GM21526 (cell line): ENCODE results near the gene PGGT1B.
"Not testable (repeated sequence)": the region's sequence is repeated elsewhere in the genome, so short reads cannot be mapped to it uniquely, and the experiment has no call there.

Experiments
- ATAC-seq: cut with Tn5 transposase; IDR thresholded peaks from one replicate; pipeline ENCODE4 v1.9.1; 2021; ENCODE audit warnings: moderate library complexity; ENCODE audit not compliant: unreplicated experiment, low FRiP score

The PGGT1B gene

GRCh38 chr5:115262011-115262320 lies 711 bp downstream of the PGGT1B start:
- ATAC-seq = peak; percentile 51

GRCh38 chr5:115260248-115260647 lies 2.4 kb downstream of the PGGT1B start:
- ATAC-seq = no peak

- no peak for ATAC-seq
Measured at GRCh38 chr5:115257981-115258380, 4.7 kb downstream of the PGGT1B start.

- not testable (repeated sequence) for ATAC-seq
Measured at GRCh38 chr5:115249379-115249778, 13.3 kb downstream of the PGGT1B start.

- peak; percentile 74 for ATAC-seq
Measured at GRCh38 chr5:115246361-115246991, 16.2 kb downstream of the PGGT1B start.

DNA sequence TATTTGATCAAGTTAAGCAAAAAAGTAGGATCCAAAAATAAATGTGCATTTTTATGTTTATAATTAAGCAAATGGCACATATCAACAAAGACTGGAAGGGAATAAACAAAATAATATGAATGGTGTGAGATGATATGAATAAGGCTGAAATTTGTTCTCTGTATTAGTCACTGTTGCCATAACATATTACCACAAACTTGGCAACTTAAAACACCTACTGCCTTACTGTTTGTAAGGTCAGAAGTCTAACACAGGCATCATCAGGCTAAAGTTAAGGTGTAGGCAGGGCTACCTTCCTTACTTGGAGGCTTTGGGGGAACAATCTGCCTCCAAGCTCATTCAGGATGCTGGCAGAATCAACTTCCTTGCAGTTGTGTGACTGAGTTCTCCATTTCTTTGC lies 19.3 kb downstream of the PGGT1B start:
- no peak for ATAC-seq

DNA sequence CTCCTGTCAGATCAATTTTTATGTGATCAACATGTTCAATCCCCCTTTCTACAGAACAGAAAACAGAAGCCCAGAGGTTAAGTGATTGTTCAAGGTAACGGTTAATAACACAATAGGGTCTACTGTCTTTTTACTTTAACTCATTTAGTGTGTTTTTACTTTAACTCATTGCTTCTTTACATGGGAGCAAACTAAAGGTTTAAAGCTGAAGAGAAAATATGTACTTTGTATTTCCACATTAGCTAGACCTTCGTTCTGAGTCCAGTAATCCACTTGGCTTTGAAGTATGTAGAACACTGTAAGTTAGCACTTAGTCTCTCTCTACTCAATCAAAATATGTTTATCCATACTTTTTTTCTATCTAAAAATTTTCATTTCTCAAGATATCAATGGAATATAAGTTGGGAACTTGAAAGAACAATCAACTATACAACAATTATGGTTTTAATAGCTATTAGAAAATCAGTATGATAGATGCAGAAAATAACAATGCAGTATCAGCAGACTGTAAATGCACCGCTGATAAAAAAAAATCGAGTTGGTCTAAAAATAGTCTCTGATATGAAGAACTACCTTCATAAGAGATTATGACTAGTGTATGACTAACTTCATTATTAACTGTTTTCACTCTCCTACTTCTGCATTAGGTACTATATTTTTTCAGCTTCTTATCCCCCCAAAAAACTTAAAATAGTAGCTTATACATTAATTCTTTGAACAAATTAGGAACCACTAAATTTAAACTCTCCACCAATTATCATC lies 20.6 kb downstream of the PGGT1B start:
- no peak for ATAC-seq

- ATAC-seq = no peak
Measured at GRCh38 chr5:115237066-115237465, 25.6 kb downstream of the PGGT1B start.

DNA sequence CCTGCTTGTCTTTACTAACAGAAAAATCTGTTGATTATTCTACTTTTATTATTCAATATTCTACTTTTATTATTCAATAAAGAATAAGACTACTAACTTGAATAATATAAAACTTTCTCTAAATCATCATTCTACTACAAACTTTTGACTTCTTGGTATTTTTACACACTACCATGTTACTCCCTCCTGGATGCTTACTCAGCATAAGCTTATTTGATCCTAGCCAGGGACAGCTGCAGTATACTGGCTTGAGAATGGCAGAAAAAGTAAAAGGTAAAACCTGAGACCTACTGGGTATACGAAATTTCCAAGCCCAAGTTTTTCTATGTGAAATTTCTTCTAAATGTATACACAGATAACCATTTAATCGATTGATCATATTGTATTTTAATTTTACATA lies 26.1 kb downstream of the PGGT1B start:
- ATAC-seq = no peak

GRCh38 chr5:115231598-115231997 lies 31.1 kb downstream of the PGGT1B start:
- no peak for ATAC-seq

DNA sequence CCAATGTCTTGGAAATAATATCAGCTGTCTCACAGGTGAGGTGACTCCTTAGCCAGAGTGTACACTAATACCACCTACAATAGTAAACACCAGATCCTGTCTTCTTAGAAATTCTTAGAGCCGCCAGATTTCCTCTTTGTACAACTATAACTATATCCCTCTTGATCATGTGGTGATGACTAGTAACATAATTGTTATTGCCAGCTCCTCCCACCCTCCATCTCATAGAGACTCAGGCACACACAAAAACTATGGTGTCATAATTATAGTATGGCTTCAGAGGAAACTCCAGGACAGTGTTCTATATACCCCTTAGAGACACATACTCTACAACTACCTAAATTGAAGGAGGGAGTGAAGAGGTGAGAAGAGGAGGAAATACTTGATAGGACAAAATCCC lies 33.1 kb downstream of the PGGT1B start:
- no peak for ATAC-seq

- ATAC-seq = no peak
Measured at GRCh38 chr5:115227281-115227680, 35.4 kb downstream of the PGGT1B start.

DNA sequence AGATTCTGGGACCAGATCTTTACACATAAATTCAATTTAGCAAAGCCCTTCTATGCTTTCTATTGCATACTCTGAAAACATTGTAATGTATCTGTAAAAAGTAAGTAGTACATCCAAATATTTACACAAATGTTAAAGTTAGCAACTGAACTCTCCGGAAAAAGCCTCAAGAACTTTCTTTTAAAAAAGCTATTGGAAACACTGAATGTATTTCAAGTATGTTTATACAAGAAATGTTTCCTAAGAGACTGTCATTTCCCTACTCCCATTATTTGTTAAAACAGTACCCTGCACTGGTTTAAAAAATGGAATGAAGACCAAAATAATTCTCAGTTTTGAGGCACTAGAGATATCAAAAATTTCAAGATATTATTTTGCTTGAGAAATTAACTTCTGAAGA lies 48.1 kb downstream of the PGGT1B start:
- ATAC-seq = no peak

- ATAC-seq = peak; percentile 100
Measured at GRCh38 chr5:115209279-115209678, 53.4 kb downstream of the PGGT1B start.

DNA sequence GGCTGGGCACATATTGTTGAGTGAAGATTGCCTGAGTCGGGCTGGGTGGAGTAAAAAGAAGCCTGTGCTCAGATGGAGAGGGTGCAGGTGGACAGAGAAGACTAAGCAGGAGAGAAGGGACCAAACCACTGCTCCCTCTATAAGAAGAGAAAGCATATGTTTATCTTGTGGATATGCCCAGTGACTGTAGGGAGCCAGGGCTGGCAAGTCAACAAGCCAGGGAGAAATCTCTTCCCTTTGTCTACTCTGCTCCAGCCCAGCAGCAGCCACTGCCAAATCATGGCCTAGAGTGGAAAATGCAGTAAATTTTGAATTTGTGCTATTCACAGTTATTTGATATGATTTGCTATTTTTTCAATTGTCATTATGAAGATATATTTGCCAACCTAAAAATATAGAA lies 59.7 kb downstream of the PGGT1B start:
- no peak for ATAC-seq

- no peak for ATAC-seq
Measured at GRCh38 chr5:115196161-115196560, 66.5 kb downstream of the PGGT1B start.

- no peak for ATAC-seq
Measured at GRCh38 chr5:115194676-115195075, 68.0 kb downstream of the PGGT1B start.

- ATAC-seq = no peak
Measured at GRCh38 chr5:115193295-115193694, 69.4 kb downstream of the PGGT1B start.

DNA sequence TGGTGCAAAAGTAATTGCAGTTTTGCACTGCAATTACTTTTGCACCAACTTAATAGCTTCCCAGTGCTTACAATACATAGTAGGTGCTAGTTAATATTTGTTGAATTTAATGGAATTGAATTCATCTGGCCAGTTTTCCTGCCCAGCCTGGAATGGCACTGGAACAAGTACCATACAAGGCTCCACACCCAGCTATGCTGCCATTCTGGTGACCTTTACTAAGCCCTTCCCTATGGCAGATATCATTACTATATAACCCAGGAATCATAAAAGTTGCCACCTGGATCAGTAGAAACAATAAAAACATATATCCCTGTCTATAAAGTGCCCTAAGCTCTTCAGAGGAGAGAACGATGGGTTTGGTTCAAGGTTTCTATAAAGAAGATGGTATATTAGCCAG lies 70.6 kb downstream of the PGGT1B start:
- no peak for ATAC-seq

DNA sequence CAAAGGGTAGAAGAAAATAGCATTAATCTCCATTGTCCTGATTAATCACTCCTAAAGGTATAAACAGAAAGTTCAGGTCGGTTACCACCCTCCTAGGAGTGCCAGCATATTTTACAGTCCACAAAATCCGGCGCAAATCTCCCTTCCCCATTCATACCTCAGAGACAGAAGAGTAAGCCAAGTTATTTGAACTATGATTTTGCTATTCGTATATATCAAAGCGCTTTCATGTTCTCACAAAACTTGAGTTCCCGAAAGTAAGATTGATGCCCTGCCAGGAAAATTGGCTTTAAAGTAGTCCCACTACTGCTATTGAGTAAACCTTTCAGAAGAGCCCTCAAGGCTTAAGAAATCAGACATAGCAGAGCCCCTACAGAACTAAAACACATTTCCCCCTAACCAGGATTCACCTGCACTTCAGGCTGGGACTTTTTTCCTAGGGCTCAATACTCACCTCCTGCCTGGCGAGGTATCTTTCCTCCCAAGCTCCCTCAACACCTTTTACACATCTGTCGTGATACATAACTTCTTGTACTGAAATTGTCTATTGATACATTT lies 71.1 kb downstream of the PGGT1B start:
- ATAC-seq = no peak

DNA sequence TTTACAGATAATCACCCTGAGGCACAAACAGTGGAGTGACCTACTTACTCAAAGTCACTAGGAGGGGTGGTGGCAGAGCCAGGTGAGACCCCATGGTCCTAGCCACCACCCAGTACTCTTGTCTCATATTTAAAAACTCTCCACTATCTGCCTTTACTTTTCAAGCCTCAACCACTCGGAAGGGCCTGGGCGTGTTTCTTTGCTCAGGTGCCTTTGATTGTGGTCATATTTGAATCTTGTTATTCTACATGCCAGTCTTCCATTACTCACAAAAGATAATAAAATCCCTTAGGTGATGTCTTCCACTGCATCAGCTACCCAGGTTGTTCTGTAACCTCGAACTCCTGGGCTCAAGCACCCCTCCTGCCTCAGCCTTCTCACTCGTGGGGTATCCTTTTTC lies 72.3 kb downstream of the PGGT1B start:
- no peak for ATAC-seq

DNA sequence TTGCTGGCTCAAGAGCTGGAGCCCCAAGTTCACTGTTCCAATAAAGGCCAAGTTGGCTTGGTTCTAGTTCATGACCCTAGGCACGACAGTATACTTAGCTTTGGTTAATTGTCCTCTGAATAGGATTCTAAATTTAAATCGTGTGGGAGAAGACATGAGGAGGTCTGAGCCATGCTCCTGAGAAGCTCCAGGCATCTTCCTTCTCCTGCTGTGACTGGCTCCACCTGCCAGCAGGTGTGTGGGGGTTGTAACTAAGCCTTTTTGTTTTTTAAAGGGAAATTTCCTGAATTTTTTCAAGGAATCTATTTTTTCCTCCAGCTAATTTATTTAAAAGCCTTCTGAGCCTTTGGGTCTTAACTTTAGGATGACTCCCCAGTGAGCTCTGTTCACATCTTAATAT lies 72.8 kb downstream of the PGGT1B start:
- no peak for ATAC-seq
